GM12801 (cell line): ENCODE data around the gene AGRP.

Source experiments
- TF ChIP-seq, protein P1 (sequence below): IDR thresholded peaks from one replicate; pipeline ENCODE4 v1.5.1; 2011; ENCODE audit warnings: control low read depth; ENCODE audit not compliant: insufficient read length; ENCODE audit errors: extremely low read depth

AGRP gene, protein sequence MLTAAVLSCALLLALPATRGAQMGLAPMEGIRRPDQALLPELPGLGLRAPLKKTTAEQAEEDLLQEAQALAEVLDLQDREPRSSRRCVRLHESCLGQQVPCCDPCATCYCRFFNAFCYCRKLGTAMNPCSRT

DNA sequence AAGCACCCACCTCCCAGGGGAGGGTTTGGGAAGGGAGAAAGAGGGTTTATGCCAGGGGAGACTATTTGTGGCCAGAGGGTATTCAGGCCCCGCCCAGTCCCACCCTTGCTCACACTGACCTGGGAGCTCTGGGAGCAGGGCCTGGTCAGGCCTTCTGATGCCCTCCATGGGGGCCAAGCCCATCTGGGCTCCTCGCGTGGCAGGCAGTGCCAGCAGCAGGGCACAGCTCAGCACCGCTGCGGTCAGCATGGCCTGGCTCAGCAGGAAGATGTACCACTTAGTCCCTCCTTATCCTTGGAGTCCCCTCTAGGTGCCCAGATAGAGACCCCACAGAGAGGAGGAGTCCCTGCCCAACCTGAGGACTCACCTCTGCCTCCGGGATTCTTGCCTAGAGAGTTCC, at the start of gene AGRP:
Gene AGRP (minus strand): TSS at position 398 of the 400 bp plus-strand sequence. CDS start 149 bp downstream, at position 249.
- TF ChIP-seq, protein P1, sequence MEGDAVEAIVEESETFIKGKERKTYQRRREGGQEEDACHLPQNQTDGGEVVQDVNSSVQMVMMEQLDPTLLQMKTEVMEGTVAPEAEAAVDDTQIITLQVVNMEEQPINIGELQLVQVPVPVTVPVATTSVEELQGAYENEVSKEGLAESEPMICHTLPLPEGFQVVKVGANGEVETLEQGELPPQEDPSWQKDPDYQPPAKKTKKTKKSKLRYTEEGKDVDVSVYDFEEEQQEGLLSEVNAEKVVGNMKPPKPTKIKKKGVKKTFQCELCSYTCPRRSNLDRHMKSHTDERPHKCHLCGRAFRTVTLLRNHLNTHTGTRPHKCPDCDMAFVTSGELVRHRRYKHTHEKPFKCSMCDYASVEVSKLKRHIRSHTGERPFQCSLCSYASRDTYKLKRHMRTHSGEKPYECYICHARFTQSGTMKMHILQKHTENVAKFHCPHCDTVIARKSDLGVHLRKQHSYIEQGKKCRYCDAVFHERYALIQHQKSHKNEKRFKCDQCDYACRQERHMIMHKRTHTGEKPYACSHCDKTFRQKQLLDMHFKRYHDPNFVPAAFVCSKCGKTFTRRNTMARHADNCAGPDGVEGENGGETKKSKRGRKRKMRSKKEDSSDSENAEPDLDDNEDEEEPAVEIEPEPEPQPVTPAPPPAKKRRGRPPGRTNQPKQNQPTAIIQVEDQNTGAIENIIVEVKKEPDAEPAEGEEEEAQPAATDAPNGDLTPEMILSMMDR: no peak

DNA sequence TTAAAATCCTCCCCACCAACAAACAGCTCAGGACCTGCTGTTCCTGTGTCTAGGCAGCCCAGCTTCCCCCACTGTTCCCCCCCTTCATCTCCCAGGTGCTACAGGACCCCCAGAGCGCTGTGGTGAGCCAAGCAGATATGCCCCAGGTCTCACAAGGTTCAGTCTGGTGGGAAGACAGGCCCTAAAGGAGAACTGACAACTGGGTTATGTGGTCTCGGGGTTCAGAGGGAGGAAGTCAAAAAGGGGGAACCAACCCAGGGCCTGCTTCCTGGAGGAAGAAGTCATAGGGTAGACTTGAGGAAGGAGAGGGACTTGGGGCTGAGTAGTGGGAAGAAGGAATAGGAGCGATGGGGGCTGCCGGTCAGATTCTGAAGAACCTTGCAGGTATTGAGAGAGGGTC, 47.9 kb upstream of the AGRP start:
- TF ChIP-seq, protein P1: no peak

DNA sequence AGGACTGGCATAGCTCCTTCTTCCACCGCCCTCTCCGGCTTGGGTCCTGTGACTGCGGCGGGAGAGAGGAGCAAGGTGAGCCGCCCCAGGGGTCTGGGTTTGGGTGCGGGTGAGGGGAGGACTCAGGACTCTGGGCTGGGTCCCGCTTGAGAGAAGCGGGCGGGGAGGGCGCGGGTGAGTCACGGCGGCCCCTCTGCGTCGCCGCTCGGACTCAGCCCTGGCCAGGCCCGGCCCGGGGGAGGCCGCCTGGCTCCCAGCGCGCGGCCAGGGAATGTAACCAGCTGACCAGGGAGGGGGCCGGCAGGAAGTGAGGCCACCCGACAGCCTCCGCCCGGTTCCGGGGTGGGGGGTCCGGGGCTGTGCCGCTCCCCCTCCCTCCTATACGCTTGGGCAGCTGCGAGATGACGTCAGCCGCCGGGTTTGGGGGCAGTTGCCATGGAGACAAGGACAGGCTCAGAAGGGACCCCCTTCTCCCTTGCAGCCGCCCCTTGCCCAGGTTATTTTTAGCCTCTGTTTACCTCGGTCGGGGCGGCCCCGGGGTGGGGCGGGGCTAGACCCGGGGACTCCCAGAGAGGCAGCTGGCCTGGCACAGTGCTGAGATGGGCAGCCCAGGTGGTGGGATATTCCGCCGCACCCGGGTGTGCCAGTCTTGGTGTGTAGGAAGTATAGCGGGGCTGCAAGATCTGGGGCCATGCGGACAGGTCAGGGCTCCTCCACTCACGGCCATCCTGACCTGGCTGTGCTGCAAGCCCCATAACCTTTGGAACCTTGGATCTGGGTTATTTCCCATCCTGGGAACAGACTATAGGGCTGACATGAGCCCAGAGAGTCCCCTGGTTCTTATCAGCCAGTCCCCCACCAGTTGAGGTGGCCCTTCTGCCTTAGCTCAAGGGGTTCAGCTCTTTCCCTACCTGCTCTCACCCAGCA, 46.9 kb upstream of the AGRP start:
- TF ChIP-seq, protein P1: no peak

DNA sequence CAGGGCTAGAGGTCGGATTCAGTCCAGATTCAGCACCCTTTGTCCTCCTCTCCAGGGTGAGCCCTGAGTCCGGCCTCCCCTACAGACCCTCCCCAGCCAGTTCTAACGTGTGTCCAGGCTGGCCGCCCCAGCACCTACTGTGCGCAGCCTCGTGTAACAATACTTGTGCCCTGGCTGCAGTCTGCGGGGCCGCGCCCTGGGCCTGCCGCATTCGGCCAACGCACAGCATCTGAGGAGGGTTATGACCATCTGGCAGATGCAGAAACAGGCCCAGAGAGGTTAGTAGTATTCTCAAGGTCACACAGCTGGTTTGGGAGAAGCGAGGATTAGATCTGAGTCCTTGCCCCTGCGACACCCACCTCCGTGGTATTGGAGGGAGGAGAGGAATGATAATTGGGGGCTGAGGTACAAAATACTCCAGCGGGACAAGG, 46.2 kb upstream of the AGRP start:
- TF ChIP-seq, protein P1: no peak

DNA sequence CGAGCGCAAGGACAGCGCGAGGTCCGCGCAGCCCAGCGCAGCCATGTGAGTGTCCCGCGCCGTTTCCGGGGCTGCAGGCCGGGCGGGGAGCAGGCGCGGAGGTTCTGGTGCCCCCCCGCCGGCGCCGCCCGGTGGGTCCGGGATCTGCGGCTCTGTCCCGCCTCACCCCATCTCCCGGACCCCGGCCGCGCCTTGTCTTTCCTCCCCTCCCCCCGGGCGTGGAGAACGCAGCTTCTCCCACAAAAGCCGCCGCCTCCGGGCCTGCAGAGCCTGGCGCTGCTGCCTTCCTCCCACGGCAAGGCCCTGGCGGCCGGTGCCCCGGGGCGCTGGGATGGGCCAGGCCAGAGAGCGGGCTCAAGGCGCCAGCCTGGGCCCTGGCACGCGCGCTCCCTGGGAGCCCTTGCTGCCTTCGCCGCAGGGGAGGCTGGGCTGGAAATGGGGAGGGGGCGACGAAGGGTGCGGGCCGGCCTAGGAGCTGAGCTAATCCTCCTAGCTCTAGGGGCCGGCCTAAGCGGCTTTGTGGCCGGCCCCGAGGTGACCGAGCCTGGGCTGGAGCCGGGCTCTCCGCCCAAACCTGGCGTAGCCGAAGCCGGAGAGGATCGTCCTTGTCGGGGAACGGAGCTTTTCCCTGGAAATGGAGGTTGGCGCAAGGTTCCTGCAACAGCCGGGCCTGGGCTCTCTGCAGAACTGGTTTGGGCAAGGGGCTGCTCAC, 45.7 kb upstream of the AGRP start:
- TF ChIP-seq, protein P1: no peak

DNA sequence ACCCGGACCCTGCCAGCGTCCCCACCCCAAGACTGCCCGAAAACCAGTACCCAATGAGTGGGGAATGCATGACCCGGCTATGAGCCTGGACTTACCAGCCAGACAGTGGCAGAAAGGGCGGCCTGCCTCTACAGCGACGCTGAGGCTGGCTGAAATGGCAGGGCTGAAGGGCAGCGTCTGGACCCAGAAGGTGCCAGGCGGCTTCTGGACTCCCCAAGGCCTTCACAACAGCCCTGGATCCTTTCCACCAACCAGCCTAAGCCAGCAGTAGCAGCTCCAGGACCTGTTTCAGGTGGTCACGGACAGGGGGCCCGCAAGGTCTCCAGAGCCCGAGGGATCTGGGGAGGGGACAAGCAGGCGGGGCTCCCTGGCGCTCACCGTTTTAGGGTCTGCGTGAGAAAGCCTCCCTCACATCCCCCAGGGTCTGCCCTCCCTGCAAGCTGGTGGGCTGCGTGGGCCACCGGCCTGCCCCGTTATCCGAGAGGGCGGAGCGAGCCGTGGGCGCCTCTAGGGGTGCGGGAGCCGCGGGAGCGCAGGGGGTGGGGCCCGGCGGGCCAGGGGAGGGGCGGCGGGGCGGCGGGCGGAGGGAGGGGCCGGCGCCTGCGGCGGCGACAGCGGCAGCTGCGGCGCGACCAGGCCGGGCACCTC, 45.0 kb upstream of the AGRP start, which contains the start of gene RIPOR1:
Gene RIPOR1 (plus strand): TSS at position 608 of the 648 bp plus-strand sequence. CDS start 9,618 bp downstream, outside the sequence.
- TF ChIP-seq, protein P1: no peak
